ENCODE measurements around the gene AIFM3.
"Not testable (repeated sequence)": the region's sequence is repeated elsewhere in the genome, so short reads cannot be mapped to it uniquely, and the experiment has no call there.

AIFM3 gene

DNA sequence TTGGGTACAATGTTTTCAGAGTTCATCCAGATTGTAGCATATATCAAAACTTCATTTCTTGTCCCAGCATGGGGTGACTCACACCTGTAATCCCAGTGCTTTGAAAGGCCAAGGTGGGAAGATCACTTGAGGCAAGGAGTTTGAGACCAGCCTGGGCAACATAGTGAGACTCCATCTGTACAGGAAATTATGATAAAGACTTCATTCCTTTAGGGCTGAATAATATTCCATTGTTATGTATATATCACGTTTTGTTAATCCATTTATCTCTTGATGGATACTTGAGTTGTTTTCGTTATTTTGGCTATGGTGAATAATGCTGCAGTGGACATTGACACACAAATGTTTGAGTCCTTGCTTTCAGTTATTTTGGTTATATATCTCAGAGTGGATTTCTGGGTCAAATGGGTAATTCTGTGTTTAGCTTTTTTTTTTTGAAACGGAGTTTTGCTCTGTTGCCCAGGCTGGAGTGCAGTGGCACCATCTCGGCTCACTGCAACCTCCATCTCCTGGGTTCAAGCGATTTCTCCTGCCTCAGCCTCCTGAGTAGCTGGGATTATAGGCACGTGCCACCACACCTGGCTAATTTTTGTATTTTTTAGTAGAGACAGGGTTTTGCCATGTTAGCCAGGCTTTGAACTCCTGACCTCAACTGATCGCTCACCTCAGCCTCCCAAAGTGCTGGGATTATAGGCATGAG lies 24.7 kb upstream of the AIFM3 start:
- not testable (repeated sequence) for DNase-seq (ENCODE audit: low read depth)

- DNase-seq (ENCODE audit: low read depth), result no peak
These were observed 23.7 kb upstream of the AIFM3 start for GRCh38 chr22:20943104-20943933.

- DNase-seq (ENCODE audit: low read depth), result no peak
These were observed 23.0 kb upstream of the AIFM3 start for GRCh38 chr22:20944042-20944441.

DNA sequence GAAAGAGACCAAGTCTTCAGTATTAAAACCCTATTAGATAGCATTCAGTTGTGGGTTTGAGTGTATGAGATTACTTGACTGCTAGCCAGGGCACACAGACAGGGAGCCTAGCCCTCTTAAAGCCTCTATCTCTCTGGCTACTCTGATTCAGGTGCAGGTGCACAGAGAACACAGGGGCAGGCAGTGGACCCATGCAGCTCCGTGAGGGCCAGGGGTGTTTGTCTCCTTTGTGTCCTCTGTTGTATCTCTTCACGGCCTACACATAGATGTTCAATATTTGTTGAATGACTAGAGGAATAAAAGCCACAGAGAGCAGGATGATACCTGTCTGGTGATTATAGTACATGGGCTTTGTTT lies 21.5 kb upstream of the AIFM3 start:
- no peak for DNase-seq (ENCODE audit: low read depth)

- DNase-seq (ENCODE audit: low read depth), result peak; percentile 56
These were observed 20.7 kb upstream of the AIFM3 start for GRCh38 chr22:20946080-20946986.

DNA sequence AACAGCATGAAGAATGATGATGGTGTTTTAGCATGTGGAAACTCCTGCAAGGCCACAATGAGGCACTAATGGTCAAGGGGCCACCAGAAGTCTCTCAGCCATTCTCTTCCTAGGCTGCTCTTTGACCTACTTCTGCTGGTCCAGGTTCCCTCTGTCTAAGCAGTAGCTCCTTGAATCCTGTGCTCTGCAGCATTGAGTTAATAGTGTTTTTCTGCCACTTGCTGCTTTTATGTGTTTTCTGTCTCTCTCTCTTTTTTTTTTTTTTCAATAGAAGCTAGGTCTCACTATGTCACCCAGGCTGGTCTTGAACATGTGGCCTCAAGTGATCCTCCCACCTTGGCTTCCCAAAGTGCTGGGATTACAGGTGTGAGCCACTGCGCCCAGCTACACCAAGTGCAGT lies 20.1 kb upstream of the AIFM3 start:
- DNase-seq (ENCODE audit: low read depth), result no peak

- DNase-seq (ENCODE audit: low read depth), result no peak
These were observed 18.6 kb upstream of the AIFM3 start for GRCh38 chr22:20948450-20948849.

GRCh38 chr22:20948989-20949388 lies 18.1 kb upstream of the AIFM3 start:
- DNase-seq (ENCODE audit: low read depth), result no peak

GRCh38 chr22:20949698-20950183 lies 17.3 kb upstream of the AIFM3 start:
- no peak for DNase-seq (ENCODE audit: low read depth)

DNA sequence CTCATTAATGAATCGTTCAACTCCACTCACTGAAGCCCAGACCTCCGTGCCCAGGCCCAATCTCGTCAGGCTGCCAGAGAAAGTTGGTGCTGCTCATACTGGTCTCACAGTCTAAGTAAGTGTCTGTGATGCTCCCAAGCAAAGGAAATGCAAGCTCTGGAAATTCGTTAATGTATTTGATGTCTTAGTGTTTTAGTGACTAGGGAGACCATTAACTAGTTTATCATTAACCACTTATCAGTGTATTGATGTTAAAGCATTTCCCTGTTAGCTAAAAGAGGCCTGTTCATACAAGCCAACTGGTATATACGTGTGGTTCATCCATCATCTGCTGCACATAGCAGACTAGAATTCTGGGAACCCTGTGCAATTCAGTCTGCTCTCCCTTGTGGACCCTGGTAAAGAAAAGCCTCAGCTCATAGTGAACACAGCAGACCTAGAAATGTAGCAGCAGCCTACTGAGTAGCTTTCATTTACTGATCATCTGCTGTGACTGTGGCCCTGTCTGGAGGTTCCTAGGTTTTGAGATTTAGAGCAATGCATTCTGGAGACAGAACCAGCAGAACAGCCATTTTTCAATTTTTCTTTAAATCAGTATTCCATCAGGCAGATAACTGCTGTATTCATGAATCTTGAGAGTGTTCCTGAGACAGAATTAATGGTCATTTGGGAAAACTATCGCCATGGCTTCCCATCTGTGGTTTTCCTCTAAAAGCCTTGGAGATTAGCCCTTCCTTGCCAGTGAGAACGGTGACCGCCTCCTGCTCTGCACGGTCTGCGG lies 15.7 kb upstream of the AIFM3 start:
- no peak for DNase-seq (ENCODE audit: low read depth)

- DNase-seq (ENCODE audit: low read depth), result no peak
These were observed 15.1 kb upstream of the AIFM3 start for GRCh38 chr22:20951932-20952380.

- no peak for DNase-seq (ENCODE audit: low read depth)
These were observed 14.3 kb upstream of the AIFM3 start for GRCh38 chr22:20952544-20953341.

- DNase-seq (ENCODE audit: low read depth), result no peak
These were observed 13.8 kb upstream of the AIFM3 start for GRCh38 chr22:20953342-20953608.

- DNase-seq (ENCODE audit: low read depth), result no peak
These were observed 13.2 kb upstream of the AIFM3 start for GRCh38 chr22:20953668-20954500.

DNA sequence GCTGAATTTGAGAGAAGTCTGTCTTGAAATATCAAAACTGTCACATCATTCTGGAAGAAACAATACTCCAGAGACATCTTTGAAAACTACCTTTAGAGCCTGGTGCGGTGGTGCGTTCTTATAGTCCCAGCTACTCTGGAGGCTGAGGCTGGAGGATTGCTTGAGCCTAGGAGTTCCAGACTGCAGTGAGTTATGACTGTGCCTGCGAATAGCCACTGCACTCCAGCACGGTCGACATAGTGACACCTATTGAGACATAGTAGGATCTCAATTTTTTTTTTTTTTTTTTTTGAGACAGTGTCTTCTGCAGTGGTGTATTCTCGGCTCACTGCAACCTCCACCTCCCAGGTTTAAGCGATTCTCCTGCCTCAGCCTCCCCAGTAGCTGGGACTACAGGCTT lies 11.5 kb upstream of the AIFM3 start:
- DNase-seq (ENCODE audit: low read depth), result no peak

GRCh38 chr22:20956258-20957101 lies 10.6 kb upstream of the AIFM3 start:
- no peak for DNase-seq (ENCODE audit: low read depth)

GRCh38 chr22:20957102-20957682 lies 9.9 kb upstream of the AIFM3 start:
- no peak for DNase-seq (ENCODE audit: low read depth)

DNA sequence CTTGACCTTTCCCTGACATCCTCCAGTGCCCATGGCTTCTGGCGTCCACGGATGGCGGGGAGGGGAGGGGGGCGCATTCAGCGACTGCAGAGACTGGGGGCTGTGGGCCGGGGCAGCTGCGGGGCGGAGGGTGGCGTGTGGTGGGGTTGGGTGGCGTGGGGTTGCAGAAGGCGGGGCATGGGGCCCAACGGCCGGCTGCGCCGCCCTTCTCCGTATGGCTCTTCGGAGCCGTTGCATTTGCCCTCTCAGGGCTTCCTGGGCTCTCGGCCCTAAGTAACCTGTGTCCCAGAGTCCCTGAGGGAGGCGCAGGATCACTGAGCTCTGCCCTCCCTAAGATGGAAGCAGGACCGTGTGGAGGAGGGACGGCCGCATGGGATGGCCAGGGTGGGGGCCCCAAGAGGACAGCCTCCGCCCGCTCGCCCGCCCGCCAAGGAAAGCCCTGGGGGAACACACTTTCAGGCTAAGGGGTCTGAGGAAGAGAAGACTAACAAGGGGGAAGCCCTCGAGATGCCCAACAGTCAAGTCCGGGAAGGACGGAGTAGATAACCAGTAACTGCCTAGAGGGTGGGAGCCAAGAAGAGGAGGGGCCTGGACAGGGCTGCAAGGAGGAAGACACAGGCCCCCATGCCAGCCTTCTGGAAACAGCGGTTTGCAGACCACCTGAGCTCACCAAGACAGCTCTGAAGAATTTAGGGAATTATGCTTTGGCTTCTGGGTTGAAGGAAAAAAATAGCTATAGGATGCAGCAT lies 9.2 kb upstream of the AIFM3 start:
- no peak for DNase-seq (ENCODE audit: low read depth)

Data from HS-27A (cell line).